ENCODE results near the gene RFK.

The RFK gene

GRCh38 chr9:76401580-76402354, 7.5 kb upstream of the RFK start:
- no peak for TF ChIP-seq JUND (IDR thresholded peaks at IDR 0.05; ENCODE audit: low read depth)
- in situ Hi-C loops (cut with HindIII; ENCODE audit: low pct_unique_long_range_greater_than_20kb, low sequenced_read_pairs): no loop called here
- no peak for DNase-seq (ENCODE audit: low read depth in 1 of 2, low spot score in 1 of 2)

DNA sequence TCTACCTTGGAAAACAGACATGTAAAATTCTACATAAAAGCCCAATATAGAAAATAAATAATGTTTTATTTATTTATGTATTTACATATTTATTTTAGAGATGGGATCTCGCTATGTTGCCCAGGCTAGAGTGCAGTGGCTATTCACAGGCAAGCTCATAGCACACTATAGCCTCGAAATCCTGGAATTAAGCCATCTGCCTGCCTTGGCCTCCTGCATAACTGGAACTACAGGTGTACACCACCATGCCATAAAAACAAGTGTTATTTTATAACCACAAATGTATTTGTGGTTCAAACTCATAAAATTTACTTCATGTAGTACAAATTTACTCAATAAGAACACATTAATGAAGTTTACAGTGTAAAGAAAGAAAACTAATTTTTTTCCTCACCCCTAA, 7.0 kb upstream of the RFK start:
- in situ Hi-C loops (cut with HindIII; ENCODE audit: low pct_unique_long_range_greater_than_20kb, low sequenced_read_pairs): no loop called here
- no peak for TF ChIP-seq JUND (IDR thresholded peaks at IDR 0.05; ENCODE audit: low read depth)
- DNase-seq (ENCODE audit: low read depth in 1 of 2, low spot score in 1 of 2): peak in 1 of 2 experiments; percentile 56

GRCh38 chr9:76400534-76401096, 6.4 kb upstream of the RFK start:
- TF ChIP-seq JUND (IDR thresholded peaks at IDR 0.05; ENCODE audit: low read depth): no peak
- DNase-seq (ENCODE audit: low read depth in 1 of 2, low spot score in 1 of 2): no peak
- in situ Hi-C loops (cut with HindIII; ENCODE audit: low pct_unique_long_range_greater_than_20kb, low sequenced_read_pairs): no loop called here

- TF ChIP-seq JUND (IDR thresholded peaks at IDR 0.05; ENCODE audit: low read depth): no peak
- in situ Hi-C loops (cut with HindIII; ENCODE audit: low pct_unique_long_range_greater_than_20kb, low sequenced_read_pairs): no loop called here
- no peak for DNase-seq (ENCODE audit: low read depth in 1 of 2, low spot score in 1 of 2)
Measured at GRCh38 chr9:76399856-76400255, 5.6 kb upstream of the RFK start.

GRCh38 chr9:76396597-76396996, 2.4 kb upstream of the RFK start:
- in situ Hi-C loops (cut with HindIII; ENCODE audit: low pct_unique_long_range_greater_than_20kb, low sequenced_read_pairs): no loop called here
- no peak for TF ChIP-seq JUND (IDR thresholded peaks at IDR 0.05; ENCODE audit: low read depth)
- no peak for DNase-seq (ENCODE audit: low read depth in 1 of 2, low spot score in 1 of 2)

DNA sequence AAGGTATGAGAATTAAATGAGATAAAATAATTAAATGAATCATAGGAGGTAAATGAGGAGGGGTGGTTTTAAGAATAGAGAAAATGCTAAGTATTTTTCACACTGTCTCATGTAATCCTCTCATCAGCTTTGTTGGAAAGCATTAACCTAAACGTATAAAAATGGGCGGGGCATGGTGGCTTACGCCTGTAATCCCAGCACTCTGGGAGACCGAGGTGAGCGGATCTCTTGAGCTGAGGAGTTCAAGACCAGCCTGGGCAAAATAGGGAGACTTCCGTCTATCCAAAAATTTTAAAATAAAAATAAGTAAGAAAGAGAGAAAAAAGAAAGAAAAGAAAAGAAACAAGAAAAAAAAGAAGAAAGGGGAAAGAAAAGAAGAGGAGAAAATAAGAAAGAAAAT, 1.9 kb upstream of the RFK start:
- no peak for TF ChIP-seq JUND (IDR thresholded peaks at IDR 0.05; ENCODE audit: low read depth)
- in situ Hi-C loops (cut with HindIII; ENCODE audit: low pct_unique_long_range_greater_than_20kb, low sequenced_read_pairs): no loop called here
- DNase-seq (ENCODE audit: low read depth in 1 of 2, low spot score in 1 of 2): no peak

- DNase-seq (ENCODE audit: low read depth in 1 of 2, low spot score in 1 of 2): no peak
- no peak for TF ChIP-seq JUND (IDR thresholded peaks at IDR 0.05; ENCODE audit: low read depth)
- in situ Hi-C loops (cut with HindIII; ENCODE audit: low pct_unique_long_range_greater_than_20kb, low sequenced_read_pairs): no loop called here
Measured at GRCh38 chr9:76395381-76395780, 1.2 kb upstream of the RFK start.

- in situ Hi-C loops (cut with HindIII; ENCODE audit: low pct_unique_long_range_greater_than_20kb, low sequenced_read_pairs): no loop called here
- peak in 1 of 2 experiments; percentile 11 for DNase-seq (ENCODE audit: low read depth in 1 of 2, low spot score in 1 of 2)
- TF ChIP-seq JUND (IDR thresholded peaks at IDR 0.05; ENCODE audit: low read depth): no peak
Measured at GRCh38 chr9:76394960-76395252, 680 bp upstream of the RFK start.

GRCh38 chr9:76390656-76391055, 3.6 kb downstream of the RFK start:
- no peak for DNase-seq (ENCODE audit: low read depth in 1 of 2, low spot score in 1 of 2)
- TF ChIP-seq JUND (IDR thresholded peaks at IDR 0.05; ENCODE audit: low read depth): no peak
- in situ Hi-C loops (cut with HindIII; ENCODE audit: low pct_unique_long_range_greater_than_20kb, low sequenced_read_pairs): no loop called here

GRCh38 chr9:76379494-76379893, 14.7 kb downstream of the RFK start:
- DNase-seq (ENCODE audit: low read depth in 1 of 2, low spot score in 1 of 2): peak; percentile 7 to 87
- in situ Hi-C loops (cut with HindIII; ENCODE audit: low pct_unique_long_range_greater_than_20kb, low sequenced_read_pairs): no loop called here
- no peak for TF ChIP-seq JUND (IDR thresholded peaks at IDR 0.05; ENCODE audit: low read depth)

GRCh38 chr9:76378367-76379073, 15.7 kb downstream of the RFK start:
- in situ Hi-C loops (cut with HindIII; ENCODE audit: low pct_unique_long_range_greater_than_20kb, low sequenced_read_pairs): no loop called here
- TF ChIP-seq JUND (IDR thresholded peaks at IDR 0.05; ENCODE audit: low read depth): no peak
- no peak for DNase-seq (ENCODE audit: low read depth in 1 of 2, low spot score in 1 of 2)

GRCh38 chr9:76377791-76378190, 16.4 kb downstream of the RFK start:
- in situ Hi-C loops (cut with HindIII; ENCODE audit: low pct_unique_long_range_greater_than_20kb, low sequenced_read_pairs): no loop called here
- TF ChIP-seq JUND (IDR thresholded peaks at IDR 0.05; ENCODE audit: low read depth): no peak
- DNase-seq (ENCODE audit: low read depth in 1 of 2, low spot score in 1 of 2): no peak

DNA sequence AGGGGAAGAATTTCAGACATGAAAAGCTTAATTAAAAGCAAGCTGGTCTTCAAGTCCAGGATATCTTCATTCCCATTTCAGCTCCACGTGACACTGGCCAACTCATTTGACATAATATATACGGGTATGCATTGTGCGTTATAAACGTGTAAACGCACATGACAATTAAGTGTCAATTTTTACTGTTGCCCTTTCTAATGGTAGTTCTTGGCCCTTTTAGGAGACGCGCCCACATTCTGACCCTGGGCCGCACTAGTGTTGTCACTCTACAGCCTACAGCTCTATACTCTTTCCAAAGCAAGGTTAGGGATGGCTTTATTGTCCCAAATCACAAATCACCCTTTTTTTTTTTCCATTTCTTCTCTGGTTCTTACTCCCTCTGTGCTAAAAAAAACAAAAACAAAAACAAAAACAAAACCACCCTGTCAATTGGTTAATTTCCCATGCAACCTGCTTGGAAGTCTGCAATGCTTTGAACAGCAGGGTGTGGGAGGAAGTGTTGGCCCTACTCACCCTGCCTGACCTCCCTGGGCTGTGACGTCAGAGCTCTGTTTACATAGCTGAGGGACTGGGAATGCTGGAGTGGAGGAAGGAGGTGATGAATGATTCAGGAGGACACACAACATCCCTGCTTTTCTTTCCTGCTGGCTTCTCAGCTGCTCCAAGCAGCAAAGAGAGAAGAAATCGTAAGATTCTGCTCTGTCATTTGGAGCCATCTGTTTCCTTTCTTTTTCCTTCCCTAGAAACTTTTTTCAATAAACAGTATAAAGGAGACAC, 19.3 kb downstream of the RFK start:
- in situ Hi-C loops (cut with HindIII; ENCODE audit: low pct_unique_long_range_greater_than_20kb, low sequenced_read_pairs): no loop called here
- TF ChIP-seq JUND (IDR thresholded peaks at IDR 0.05; ENCODE audit: low read depth): no peak
- peak in 1 of 2 experiments; percentile 65 for DNase-seq (ENCODE audit: low read depth in 1 of 2, low spot score in 1 of 2)

Measured in T47D (cell line).